ENCODE results near the gene GPR157. TPM values are rescaled to one million over a fixed set of nuclear protein-coding genes. Genes with fewer than 3 reads are reported as not detected.
A peak's percentile ranks its signal among the peaks of the same experiment; 100 is the strongest.

Gene GPR157
- total RNA-seq, 1 donor from 2014 or later: 45.3 TPM

- ATAC-seq: no peak
Measured at GRCh38 chr1:9115351-9116205, 13.3 kb downstream of the GPR157 start.

DNA sequence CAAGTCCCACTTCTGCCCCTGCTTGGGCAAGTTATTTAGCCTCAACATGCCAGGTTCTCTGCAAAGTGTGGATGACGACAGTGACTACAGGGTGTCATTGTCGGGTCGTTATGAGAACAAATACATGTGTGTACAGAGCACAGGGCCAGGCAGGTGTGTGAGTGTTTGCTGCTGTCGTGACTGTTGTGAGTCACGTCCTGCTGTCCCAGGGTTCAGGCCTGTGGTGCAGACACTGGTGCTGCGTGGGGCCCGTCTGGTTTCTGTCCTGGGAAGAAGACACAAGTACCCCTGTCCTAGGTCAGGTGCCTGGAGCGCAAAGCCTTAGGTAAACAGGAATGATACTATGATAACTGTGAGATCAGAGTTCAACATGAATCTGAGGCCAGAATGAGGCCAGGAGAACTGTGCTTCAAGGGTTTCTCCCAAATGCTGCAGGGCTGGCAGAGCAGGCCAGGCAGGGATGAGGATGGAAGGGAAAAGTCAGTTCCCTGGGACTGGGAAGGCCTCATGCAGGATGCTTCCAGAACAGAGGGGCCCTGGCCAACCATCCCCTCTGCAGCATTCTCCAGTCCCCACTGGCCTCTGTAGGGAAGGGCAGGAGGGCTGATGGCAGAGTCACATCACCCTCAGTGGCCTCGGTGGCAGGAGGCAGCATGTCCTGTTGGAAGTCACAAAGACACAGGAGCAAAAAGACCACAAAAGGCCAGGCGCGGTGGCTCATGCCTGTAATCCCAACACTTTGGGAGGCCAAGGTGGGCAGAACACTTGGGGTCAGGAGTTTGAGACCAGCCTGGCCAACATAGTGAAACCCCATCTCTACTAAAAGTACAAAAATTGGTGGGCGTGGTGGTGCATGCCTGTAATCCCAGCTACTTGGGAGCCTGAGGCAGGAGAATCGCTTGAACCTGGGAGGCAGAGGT lies 15.7 kb downstream of the GPR157 start:
- ATAC-seq: peak; percentile 77

DNA sequence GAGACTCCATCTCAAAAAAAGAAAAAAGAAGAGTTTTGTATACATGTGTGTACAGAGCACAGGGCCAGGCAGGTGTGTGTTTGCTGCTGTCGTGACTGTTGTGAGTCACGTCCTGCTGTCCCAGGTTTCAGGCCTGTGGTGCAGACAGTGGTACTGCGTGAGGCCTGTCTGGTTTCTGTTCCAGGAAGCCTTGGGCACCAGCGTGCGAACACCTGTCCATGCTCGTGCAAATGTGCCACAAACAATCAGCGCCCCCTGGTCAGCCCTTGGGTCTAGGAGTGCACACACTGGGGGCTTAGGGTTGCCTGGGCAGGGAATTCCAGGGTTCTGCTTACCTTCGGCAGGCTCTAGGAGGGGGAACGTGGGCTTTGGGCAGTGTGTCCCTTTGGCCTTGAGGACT lies 16.9 kb downstream of the GPR157 start:
- ATAC-seq: peak; percentile 36

- ATAC-seq: no peak
Measured at GRCh38 chr1:9111357-9111691, 17.6 kb downstream of the GPR157 start.

GRCh38 chr1:9110669-9111356 lies 18.1 kb downstream of the GPR157 start:
- peak; percentile 75 for ATAC-seq

- no peak for ATAC-seq
Measured at GRCh38 chr1:9108056-9108665, 20.7 kb downstream of the GPR157 start.

- ATAC-seq: no peak
Measured at GRCh38 chr1:9107136-9107535, 21.8 kb downstream of the GPR157 start.

DNA sequence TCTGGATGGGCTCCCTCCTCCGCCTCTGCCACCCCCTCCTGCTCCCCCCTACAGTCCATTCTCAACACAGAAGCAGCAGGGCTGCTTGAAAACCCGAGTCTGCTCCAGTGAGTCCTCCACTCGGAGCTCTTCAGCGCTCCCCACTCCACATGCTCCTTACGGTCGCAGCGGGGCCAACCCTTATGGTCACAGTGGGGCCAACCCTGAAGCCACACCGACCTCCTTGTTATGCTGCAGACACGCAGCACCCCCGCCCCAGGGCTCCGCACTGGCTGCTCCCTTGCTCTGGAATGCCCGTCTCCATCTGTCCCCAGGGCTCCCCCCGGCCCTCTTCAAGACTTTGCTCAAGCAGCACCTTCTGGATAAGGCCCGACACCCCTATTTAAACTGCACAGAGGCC lies 22.6 kb downstream of the GPR157 start:
- no peak for ATAC-seq

GRCh38 chr1:9105336-9105867 lies 23.5 kb downstream of the GPR157 start:
- ATAC-seq: no peak

DNA sequence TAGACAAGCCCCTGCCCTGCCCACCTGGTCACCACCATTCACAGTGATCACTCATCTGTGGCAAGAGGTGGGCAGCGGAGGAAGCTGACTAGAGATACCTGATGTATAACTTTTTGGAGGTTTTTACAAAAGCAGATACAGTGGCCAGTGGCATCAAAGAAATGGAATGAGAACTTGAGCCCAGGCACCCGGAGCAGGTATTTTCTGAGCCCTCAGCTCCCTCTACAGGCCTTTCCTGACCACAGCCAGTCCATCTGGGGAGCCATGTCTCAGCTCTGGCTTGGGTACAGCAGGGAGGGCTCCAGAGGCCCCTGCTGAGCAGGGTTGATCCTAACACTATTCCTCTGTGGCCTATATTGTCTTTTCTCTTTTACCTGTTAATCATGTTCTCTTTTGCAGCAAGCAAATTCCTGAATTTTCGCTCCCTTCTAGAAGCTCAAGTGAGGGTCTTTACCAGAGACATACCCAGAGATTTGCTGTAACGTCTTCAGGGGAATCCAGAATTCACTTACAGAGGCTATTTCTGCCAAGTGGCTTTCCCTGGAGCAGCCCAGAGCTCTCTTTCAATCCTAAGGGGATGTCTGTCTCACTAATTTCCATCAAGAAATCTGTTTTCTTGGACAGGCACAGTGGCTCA lies 27.3 kb downstream of the GPR157 start:
- ATAC-seq: peak; percentile 58

DNA sequence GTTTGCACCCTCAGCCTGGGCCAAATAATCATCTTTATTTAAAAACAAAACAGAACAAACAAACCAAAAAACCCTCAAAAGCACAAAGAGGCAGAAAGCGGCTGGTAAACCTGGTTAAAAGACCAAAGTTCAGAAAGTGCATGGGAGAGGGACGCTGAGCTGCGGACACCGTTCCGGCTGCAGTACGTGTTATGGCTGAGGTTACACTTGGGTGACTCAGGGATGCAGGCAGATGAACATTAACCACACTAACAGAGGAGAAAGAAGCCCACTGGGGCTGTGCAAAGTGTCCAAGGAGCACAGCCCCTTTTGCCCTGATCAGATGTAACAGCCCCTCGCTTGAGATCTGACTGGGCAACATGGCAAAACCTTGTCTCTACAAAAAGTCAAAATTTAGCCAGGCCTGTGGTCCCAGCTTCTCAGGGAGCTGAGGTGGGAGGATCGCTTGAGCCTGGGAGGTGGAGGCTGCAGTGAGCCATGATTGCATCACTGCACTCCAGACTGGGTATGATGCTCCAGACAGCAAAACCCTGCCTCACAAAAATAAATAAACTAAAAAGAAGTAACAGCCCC lies 28.3 kb downstream of the GPR157 start:
- ATAC-seq: no peak

- no peak for ATAC-seq
Measured at GRCh38 chr1:9099555-9099954, 29.3 kb downstream of the GPR157 start.

DNA sequence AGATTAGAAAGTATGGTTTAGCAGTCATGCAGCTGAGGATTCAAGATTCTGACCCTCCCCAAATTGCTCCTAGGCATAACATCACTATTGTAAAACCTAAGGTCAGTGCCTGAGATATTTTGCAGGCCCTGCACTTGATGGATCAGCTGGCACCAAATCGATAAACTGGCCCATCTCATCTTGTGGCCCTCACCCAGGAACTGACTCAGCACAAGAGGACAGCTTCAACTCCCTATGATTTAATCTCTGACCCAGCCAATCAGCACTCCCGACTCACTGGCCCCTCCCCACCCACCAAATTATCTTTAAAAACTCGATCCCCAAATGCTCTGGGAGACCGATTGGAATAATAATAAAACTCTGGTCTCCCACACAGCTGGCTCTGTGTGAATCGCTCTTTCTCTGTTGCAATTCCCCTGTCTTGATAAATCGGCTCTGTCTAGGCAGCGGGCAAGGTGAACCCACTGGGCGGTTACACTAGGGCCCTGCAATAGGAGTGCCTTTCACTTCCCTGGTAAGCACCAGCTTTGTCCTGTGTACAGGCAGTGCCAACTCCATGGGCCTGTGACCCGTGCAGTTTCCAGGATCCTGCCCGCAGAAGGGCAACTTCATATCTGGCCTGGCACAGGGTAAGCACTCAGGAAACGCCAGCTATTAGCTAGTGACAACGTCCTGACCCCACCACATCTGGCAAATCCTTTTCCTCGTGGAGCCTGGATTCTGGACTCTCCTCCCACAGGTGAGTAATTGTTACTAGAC lies 30.8 kb downstream of the GPR157 start:
- ATAC-seq: no peak

- peak; percentile 51 for ATAC-seq
Measured at GRCh38 chr1:9095818-9096217, 33.1 kb downstream of the GPR157 start.

- ATAC-seq: peak; percentile 28
Measured at GRCh38 chr1:9093996-9094595, 34.8 kb downstream of the GPR157 start.

- ATAC-seq: no peak
Measured at GRCh38 chr1:9093581-9093980, 35.3 kb downstream of the GPR157 start.

- ATAC-seq: no peak
Measured at GRCh38 chr1:9093091-9093490, 35.8 kb downstream of the GPR157 start.

DNA sequence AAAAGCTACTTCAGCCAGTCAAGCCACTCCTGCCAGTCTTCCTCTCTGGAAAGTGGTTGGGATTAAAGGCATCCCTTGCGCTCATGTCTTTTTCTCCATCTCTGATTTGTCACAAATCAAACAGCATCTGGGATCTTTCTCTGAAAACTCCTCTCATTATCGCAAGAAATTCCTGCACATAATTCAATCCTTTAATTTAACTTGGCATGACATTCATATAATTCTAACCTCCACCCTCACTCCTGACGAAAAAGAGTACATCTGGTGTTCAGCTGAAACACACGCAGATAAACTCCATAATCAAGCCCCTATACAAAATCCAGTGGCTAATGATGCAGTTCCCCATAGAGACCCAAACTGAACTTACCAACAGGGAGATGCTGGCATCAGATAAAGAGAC lies 40.1 kb downstream of the GPR157 start:
- no peak for ATAC-seq

- no peak for ATAC-seq
Measured at GRCh38 chr1:9087411-9088125, 41.3 kb downstream of the GPR157 start.

GRCh38 chr1:9086796-9087195 lies 42.1 kb downstream of the GPR157 start:
- ATAC-seq: no peak

Data from esophagus mucosa (tissue), 1 donor.